GM23248 (cell line): ENCODE data around the gene PHC2. TPM values are rescaled to one million over a fixed set of nuclear protein-coding genes. Genes with fewer than 3 reads are reported as not detected.

Experiments used
- DNase-seq: peaks from one replicate; pipeline ENCODE4 v3.0.0-alpha.2; 2015
- H2AFZ ChIP-seq: fragments of 200-600 bp; sonication (generic); 2 replicates; pipeline ENCODE4 v1.6.1; 2016; ENCODE audit warnings: antibody characterized with exemption
- H3F3A ChIP-seq: fragments of 200-600 bp; sonication (generic); 2 replicates; pipeline ENCODE4 v1.6.1; 2016; ENCODE audit warnings: mild to moderate bottlenecking, antibody characterized with exemption, mixed run types; ENCODE audit not compliant: insufficient read depth
- H3K27ac ChIP-seq: fragments of 200-600 bp; sonication (generic); 2 replicates; pipeline ENCODE4 v1.5.1; 2016; ENCODE audit warnings: mild to moderate bottlenecking
- H3K27me3 ChIP-seq: fragments of 200-600 bp; sonication (generic); replicated peaks from 2 replicates; pipeline ENCODE4 v1.6.1; 2016; ENCODE audit warnings: mild to moderate bottlenecking; ENCODE audit not compliant: insufficient read depth
- H3K36me3 ChIP-seq: fragments of 200-600 bp; sonication (generic); 2 replicates; pipeline ENCODE4 v1.6.1; 2016; ENCODE audit warnings: low read depth, mild to moderate bottlenecking
- H3K4me1 ChIP-seq: fragments of 200-600 bp; sonication (generic); 2 replicates; pipeline ENCODE4 v1.6.1; 2016; ENCODE audit warnings: mild to moderate bottlenecking; ENCODE audit not compliant: insufficient read depth
- H3K4me2 ChIP-seq: fragments of 200-600 bp; sonication (generic); one replicate; pipeline ENCODE4 v1.6.1; 2016; ENCODE audit warnings: mild to moderate bottlenecking; ENCODE audit not compliant: unreplicated experiment
- H3K4me3 ChIP-seq: fragments of 200-600 bp; sonication (generic); 2 replicates; pipeline ENCODE4 v1.5.1; 2016; ENCODE audit warnings: mild to moderate bottlenecking
- H3K79me2 ChIP-seq: fragments of 200-600 bp; sonication (generic); 2 replicates; pipeline ENCODE4 v1.6.1; 2016; ENCODE audit warnings: mild to moderate bottlenecking; ENCODE audit not compliant: insufficient read depth
- H3K9ac ChIP-seq: fragments of 200-600 bp; sonication (generic); 2 replicates; pipeline ENCODE4 v1.6.1; 2016; ENCODE audit warnings: mild to moderate bottlenecking
- H3K9me2 ChIP-seq: fragments of 200-600 bp; sonication (generic); 2 replicates; pipeline ENCODE4 v1.6.1; 2016; ENCODE audit warnings: mixed run types, mild to moderate bottlenecking, moderate library complexity; ENCODE audit not compliant: insufficient read depth
- H3K9me3 ChIP-seq: fragments of 200-600 bp; sonication (generic); one replicate; pipeline ENCODE4 v1.6.1; 2017; ENCODE audit warnings: low read depth
- H4K20me1 ChIP-seq: fragments of 200-600 bp; sonication (generic); 2 replicates; pipeline ENCODE4 v1.6.0; 2016; ENCODE audit not compliant: insufficient read depth
- EZH2 ChIP-seq: fragments of 200-600 bp; sonication (generic); IDR thresholded peaks from 2 replicates; pipeline ENCODE4 v1.6.1; 2018; ENCODE audit warnings: antibody characterized with exemption, mild to moderate bottlenecking; ENCODE audit not compliant: insufficient read depth, poor library complexity, severe bottlenecking
- EZH2phosphoT487 ChIP-seq: fragments of 200-600 bp; sonication (generic); IDR thresholded peaks from 2 replicates; pipeline ENCODE4 v1.6.1; 2018; ENCODE audit warnings: antibody characterized with exemption, moderate library complexity, mild to moderate bottlenecking, low read depth; ENCODE audit not compliant: insufficient read depth
- WGBS, 2 experiments: methylation state at CpG; one replicate each; pipeline ENCODE4 v1.1.6; 2015 to 2017; ENCODE audit warnings: low lambda C conversion rate in 2 of 2, low coverage in 1 of 2; ENCODE audit errors: missing lambda C conversion rate in 2 of 2; 5-methylcytosine and 5-hydroxymethylcytosine counted together
- in situ Hi-C: fragments of 300-500 bp; cut with MboI; formaldehyde crosslinking; loops from 2 replicates; pipeline ENCODE4 v1.15.0; 2020
- polyA plus RNA-seq: library from polyadenylated mRNA; unstranded; fragments of >200 nt; fragmentation: Nextera tagmentation; extraction: Ambion mirVana; gene quantifications from 2 replicates; pipeline ENCODE4 v1.2.1, GENCODE V29; 2016
- total RNA-seq: library from RNA; depleted of rRNA; stranded (reverse); fragments of >200 nt; shearing (Covaris generic); gene quantifications from 2 replicates; pipeline ENCODE4 v1.2.3, GENCODE V29; 2014

Gene PHC2
- total and polyA plus RNA-seq, 2 experiments from 2014 or later: 15.1 to 74.7 TPM

DNA sequence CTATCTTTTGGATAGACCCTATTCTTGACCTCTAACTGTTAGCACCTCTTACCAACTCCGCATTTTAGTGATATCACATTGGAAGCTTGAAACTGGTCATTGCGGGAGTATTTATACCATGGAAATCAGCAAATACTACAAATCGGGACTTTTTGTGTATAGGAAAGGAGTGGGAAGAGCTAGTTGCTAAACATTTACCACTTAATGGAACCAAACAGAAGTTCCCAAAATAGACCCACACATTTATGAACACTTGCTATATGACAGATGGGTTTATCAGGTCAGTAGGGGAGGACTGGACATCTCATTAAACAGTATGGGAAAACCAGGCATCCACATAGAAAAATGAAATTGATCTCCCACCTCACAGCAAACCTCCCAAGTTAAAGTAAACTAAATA lies 29.4 kb downstream of the PHC2 start:
- Histone ChIP-seq H3K4me1 (no peaks in the 10 kb centered on the region), H3F3A (no peaks in the 10 kb centered on the region), H3K79me2 (no peaks in the 10 kb centered on the region), H3K27ac (no peak overlapping the region), H3K4me2 (no peak overlapping the region), H2AFZ (no peak overlapping the region), H4K20me1 (no peaks in the 10 kb centered on the region), H3K36me3 (no peaks in the 10 kb centered on the region), H3K9ac (no peak overlapping the region), H3K9me3 (no peaks in the 10 kb centered on the region), H3K27me3 (no peaks in the 10 kb centered on the region), H3K4me3 (no peak overlapping the region), H3K9me2 (no peaks in the 10 kb centered on the region)
- no peak for TF ChIP-seq EZH2
- TF ChIP-seq EZH2phosphoT487: no peak
- 97 to 98% methylated on average over 3 of the region's 3 CpGs for WGBS, 2 experiments
- in situ Hi-C loops: no loop called here
- no peak for DNase-seq

DNA sequence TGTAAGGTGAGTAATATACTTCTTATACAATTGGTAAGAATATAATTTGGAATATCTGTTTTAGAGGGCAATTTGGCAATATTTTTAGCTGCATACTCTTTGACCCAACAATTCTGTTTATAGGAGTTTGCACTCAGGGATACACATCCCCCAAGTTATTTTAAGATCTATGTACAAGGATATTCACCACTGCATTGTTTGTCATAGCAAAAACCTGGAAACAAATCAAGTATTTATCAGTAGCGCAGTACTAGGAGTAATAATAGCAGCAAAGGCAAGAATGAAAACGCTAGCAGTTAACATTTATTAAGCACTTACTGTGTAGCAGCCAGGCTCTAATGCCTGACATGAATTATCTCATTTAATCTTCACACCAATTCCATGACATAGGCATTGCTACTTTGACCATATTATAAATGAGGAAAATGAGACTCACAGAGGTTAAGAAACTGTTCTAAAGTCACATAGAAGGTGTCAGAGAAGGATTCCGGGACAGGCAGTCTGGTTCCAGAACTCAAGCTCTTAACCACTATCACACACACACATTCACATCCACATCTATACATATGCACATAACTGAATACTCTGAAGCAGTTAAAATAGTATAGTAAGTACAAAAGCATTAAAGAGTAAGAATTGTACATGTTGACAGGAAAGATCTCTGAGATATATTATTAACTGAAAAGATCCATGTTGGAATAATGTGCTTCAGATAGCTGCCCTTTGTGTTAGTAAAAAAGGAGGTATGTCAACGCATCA lies 30.6 kb downstream of the PHC2 start:
- no peak overlapping the region for H3K9ac ChIP-seq

DNA sequence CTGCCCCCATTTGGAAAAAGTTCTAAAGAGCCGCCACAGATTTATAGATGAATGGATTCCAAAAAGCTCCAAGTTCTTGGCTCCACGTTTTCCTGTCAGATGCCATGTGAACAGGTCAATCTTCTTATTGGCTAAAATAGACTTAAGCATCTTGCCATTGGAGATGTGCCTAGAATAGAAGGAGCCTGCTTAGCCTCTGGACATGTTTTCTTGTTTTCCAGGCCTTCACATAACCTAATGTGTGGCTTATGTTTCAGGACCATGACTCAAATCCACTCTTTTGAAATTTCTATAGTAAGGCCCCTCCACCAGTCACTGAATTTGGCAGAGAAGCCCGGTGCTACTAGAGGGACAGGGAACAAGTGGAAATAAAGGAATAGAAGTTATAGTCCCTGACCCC lies 31.5 kb downstream of the PHC2 start:
- 96% methylated on average over 3 of the region's 3 CpGs for WGBS, 2 experiments
- no peak for TF ChIP-seq EZH2
- TF ChIP-seq EZH2phosphoT487: no peak
- DNase-seq: no peak

More for the DNA sequence above, 30.6 kb downstream of the PHC2 start:
- no peaks in the 10 kb centered on the region for H3K36me3 ChIP-seq
- no peaks in the 10 kb centered on the region for H3F3A ChIP-seq
- H3K27ac ChIP-seq: no peak overlapping the region
- H3K4me3 ChIP-seq: no peak overlapping the region
- TF ChIP-seq EZH2: no peak
- no peak for TF ChIP-seq EZH2phosphoT487
- H3K79me2 ChIP-seq: no peaks in the 10 kb centered on the region
- in situ Hi-C loops: no loop called here
- H3K4me2 ChIP-seq: no peak overlapping the region
- no peaks in the 10 kb centered on the region for H3K9me2 ChIP-seq
- H4K20me1 ChIP-seq: no peaks in the 10 kb centered on the region
- no peaks in the 10 kb centered on the region for H3K9me3 ChIP-seq
- H3K27me3 ChIP-seq: no peaks in the 10 kb centered on the region
- 97 to 98% methylated on average over 4 of the region's 4 CpGs for WGBS, 2 experiments
- no peak for DNase-seq
- no peaks in the 10 kb centered on the region for H3K4me1 ChIP-seq
- no peak overlapping the region for H2AFZ ChIP-seq

DNA sequence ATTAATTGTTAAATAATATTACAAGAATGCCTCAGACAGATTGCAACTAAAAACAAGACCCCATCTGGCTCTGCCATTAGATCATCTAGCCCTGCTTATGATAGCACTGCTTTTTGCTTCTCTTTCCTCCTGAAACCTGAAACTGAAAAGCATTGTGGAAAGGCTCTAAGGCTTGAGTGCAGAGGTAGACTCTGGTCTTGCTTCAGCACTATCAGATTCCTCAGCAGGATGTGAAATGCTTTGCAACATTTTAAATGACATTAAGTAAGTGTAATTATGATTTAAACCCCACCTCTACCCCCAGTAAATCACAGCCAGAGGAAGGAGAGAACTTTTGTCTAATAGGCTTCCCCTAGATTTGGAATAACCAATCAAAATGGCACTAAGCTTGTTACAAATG lies 32.9 kb downstream of the PHC2 start:
- no peak for DNase-seq
- Histone ChIP-seq H3K27me3 (no peaks in the 10 kb centered on the region), H3K36me3 (no peaks in the 10 kb centered on the region), H4K20me1 (no peaks in the 10 kb centered on the region), H3K9me3 (no peaks in the 10 kb centered on the region), H3K9me2 (no peaks in the 10 kb centered on the region), H3F3A (no peaks in the 10 kb centered on the region), H2AFZ (no peak overlapping the region), H3K79me2 (peaks cover 7% of the 10 kb centered on the region; the same call in 1 of the 2 replicates), H3K4me3 (no peak overlapping the region), H3K9ac (no peak overlapping the region), H3K27ac (no peak overlapping the region), H3K4me1 (0 out of 2 replicates have a peak, but pooled peaks cover 14% of the 10 kb centered on the region), H3K4me2 (no peak overlapping the region)
- in situ Hi-C loops: no loop called here
- no peak for TF ChIP-seq EZH2

More for the DNA sequence above, 31.5 kb downstream of the PHC2 start:
- H3K27me3 ChIP-seq: no peaks in the 10 kb centered on the region
- H3K79me2 ChIP-seq: no peaks in the 10 kb centered on the region
- 0 out of 2 replicates have a peak, but pooled peaks cover 3% of the 10 kb centered on the region for H3K4me1 ChIP-seq
- no peaks in the 10 kb centered on the region for H3F3A ChIP-seq
- H3K9me2 ChIP-seq: no peaks in the 10 kb centered on the region
- H3K27ac ChIP-seq: no peak overlapping the region
- in situ Hi-C loops: no loop called here
- H3K4me2 ChIP-seq: no peak overlapping the region
- no peaks in the 10 kb centered on the region for H4K20me1 ChIP-seq
- H3K9me3 ChIP-seq: no peaks in the 10 kb centered on the region
- H3K4me3 ChIP-seq: no peak overlapping the region
- no peak overlapping the region for H3K9ac ChIP-seq
- H2AFZ ChIP-seq: no peak overlapping the region
- no peaks in the 10 kb centered on the region for H3K36me3 ChIP-seq
